Measurements from ENCODE around the gene SPRY1. TPM values are rescaled to one million over a fixed set of nuclear protein-coding genes. Genes with fewer than 3 reads are reported as not detected.

Gene SPRY1
- total and polyA plus RNA-seq, 2 of the 8 experiments (the other 6 are each of a cell fraction or from before 2014, with no cell fraction given) = 11.7 to 56.2 TPM

GRCh38 chr4:123412700-123413512 is 16.3 kb downstream of the SPRY1 start (continued):
- TF ChIP-seq CHD7 (IDR thresholded peaks at IDR 0.05; ENCODE audit: insufficient replicate concordance, low read length) (no peak), BCL11A (IDR thresholded peaks at IDR 0.05; ENCODE audit: low read depth in 2 of 2, low read length in 2 of 2) (no peak), JUND (IDR thresholded peaks at IDR 0.05; ENCODE audit: low read length) (no peak), KDM4A (IDR thresholded peaks at IDR 0.05; ENCODE audit: low read depth, low read length, severe bottlenecking) (no peak), E2F6 (IDR thresholded peaks at IDR 0.05) (no peak), HDAC6 (IDR thresholded peaks at IDR 0.05; ENCODE audit: low read depth, low read length) (no peak), NANOG (IDR thresholded peaks at IDR 0.05; ENCODE audit: insufficient read depth, low read depth, low read length, poor library complexity, severe bottlenecking) (no peak), POLR2AphosphoS5 (IDR thresholded peaks at IDR 0.05; ENCODE audit: low read depth, low read length) (no peak), PHF8 (conservative IDR thresholded peaks at IDR 0.05; ENCODE audit: low read depth, low read length) (no peak)
